ENCODE measurements around the gene MOB3A.

- no peak for TF ChIP-seq POLR2A (IDR thresholded peaks at IDR 0.05)
- TF ChIP-seq POLR2AphosphoS5 (IDR thresholded peaks at IDR 0.05) = no peak
- TF ChIP-seq CTCF (IDR thresholded peaks at IDR 0.05) = no peak
Measured at GRCh38 chr19:2126879-2127518, 30.9 kb upstream of the MOB3A start.

Data from transverse colon (tissue), 4 donors.